Ovary (tissue), 9 donors: ENCODE results near the gene TRAPPC5. TPM values are rescaled to one million over a fixed set of nuclear protein-coding genes. Genes with fewer than 3 reads are reported as not detected.

Source experiments
- DNase-seq, 5 donors: peaks; one replicate each; pipeline ENCODE4 v3.0.0-alpha.2; 2019 to 2020
- H3K27ac ChIP-seq, 2 donors: fragments of 200-600 bp; one replicate each; pipeline versions ENCODE4 v1.5.1 to v1.8.0; 2019 to 2022
- H3K27me3 ChIP-seq: fragments of 200-600 bp; one replicate; pipeline ENCODE4 v1.8.0; 2022
- H3K36me3 ChIP-seq: fragments of 200-600 bp; sonication (generic); one replicate; pipeline ENCODE4 v1.5.1; 2019
- H3K4me1 ChIP-seq: one replicate; pipeline ENCODE4 v1.8.1; 2013; ENCODE audit warnings: mild to moderate bottlenecking, moderate library complexity; ENCODE audit not compliant: insufficient read depth
- H3K4me3 ChIP-seq: fragments of 200-600 bp; sonication (generic); one replicate; pipeline ENCODE4 v1.5.1; 2017
- H3K9me3 ChIP-seq, 2 donors: fragments of 200-600 bp in 1 of 2; sonication (generic) in 1 of 2; one replicate each; pipeline versions ENCODE4 v1.5.1 to v1.8.1; 2013 to 2019; ENCODE audit warnings: mild to moderate bottlenecking in 1 of 2, moderate library complexity in 1 of 2
- EP300 ChIP-seq: sonication (generic); formaldehyde crosslinking; IDR thresholded peaks from one replicate; pipeline ENCODE4 v1.6.1; 2017; ENCODE audit warnings: antibody characterized with exemption
- POLR2A ChIP-seq: fragments of 450-650 bp; IDR thresholded peaks from one replicate; pipeline ENCODE4 v1.6.1; 2017; ENCODE audit warnings: antibody characterized with exemption, mild to moderate bottlenecking, moderate library complexity
- WGBS, 3 donors: extraction: QIAGEN DNeasy Blood & Tissue Kit in 1 of 3; methylation state at CpG; one replicate each; pipeline versions ENCODE4 v1.1.5 to v1.1.7; 2013 to 2017; 5-methylcytosine and 5-hydroxymethylcytosine counted together
- intact Hi-C, 4 donors: fragments of 100-400 bp; cut with DNase I; formaldehyde crosslinking; loops; one replicate each; pipeline versions ENCODE4 v1.11.0 to v1.15.1; 2022 to 2023
- polyA plus RNA-seq, 2 donors: library from polyadenylated mRNA; stranded (reverse); fragments of 200-250 nt in 1 of 2; fragments of 350-450 nt in 1 of 2; fragmentation: Illumina TruSeq in 1 of 2; extraction: RNeasy Lipid Tissue Mini Kit (QIAGEN cat#74804) in 1 of 2; gene quantifications; one replicate each; pipeline ENCODE4 v1.2.3, GENCODE V29; 2013 to 2014
- total RNA-seq, 7 donors: library from RNA; depleted of rRNA in 2 of 7; stranded (reverse); fragments of >200 nt in 2 of 7; fragmentation: NEBNext Ultra II Directional in 3 of 7; extraction: Animal tissue kit (Norgen Biotek cat#: 25700) in 3 of 7; gene quantifications; one replicate each; pipeline versions ENCODE4 v1.1.0 to v1.2.4, GENCODE V29; 2016 to 2023
- TF ChIP-seq, protein P1 (sequence below), 3 donors: fragments of 450-650 bp in 2 of 3; fragments of 200-600 bp in 1 of 3; IDR thresholded peaks; one replicate each; pipeline versions ENCODE4 v1.5.1 to v1.8.0; 2016 to 2022; ENCODE audit warnings: antibody characterized with exemption in 3 of 3, mild to moderate bottlenecking in 1 of 3
- donor health status: DM: no; HTN: no; CAD: no; lungs with moderate emphysema.
- donor health status: DM: no; HTN: no; CAD: no.
- donor health status: Bipolar disorder and iron deficiency.
- donor health status: DM: yes; HTN: yes; CAD: no.
- donor health status: DM: no; HTN: no; CAD: no.
- donor health status: DM: yes; HTN: yes; CAD: no.

TRAPPC5 gene
- total and polyA plus RNA-seq, 9 donors = 0.32 to 111 (median 66.5) TPM

DNA sequence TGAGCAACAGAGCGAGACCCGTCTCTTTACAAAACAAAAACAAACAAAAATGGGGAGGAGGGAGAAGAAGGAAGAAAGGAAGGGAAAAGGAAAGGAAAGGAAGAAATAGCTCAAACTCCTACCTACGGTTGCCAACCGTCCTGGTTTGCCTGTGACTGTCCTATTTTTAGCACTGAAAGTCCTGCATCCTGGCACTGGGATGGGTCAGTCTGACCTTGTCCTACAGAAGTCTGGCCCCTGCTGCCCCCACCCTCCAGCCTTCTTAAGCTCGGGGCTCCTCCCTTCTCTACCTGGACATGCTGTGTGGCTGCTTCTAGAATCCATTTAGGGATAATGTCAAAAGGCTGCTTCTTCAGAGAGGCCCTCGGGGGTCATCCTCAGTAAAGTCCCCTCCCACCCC lies 45.0 kb upstream of the TRAPPC5 start:
- intact Hi-C loops = no loop called here
- DNase-seq = no peak
- Histone ChIP-seq H3K36me3 (no peaks in the 10 kb centered on the region), H3K4me3 (no peak overlapping the region), H3K27me3 (no peaks in the 10 kb centered on the region), H3K27ac (no peak overlapping the region), H3K4me1 (peaks cover under 1% of the 10 kb centered on the region), H3K9me3 (no peaks in the 10 kb centered on the region)
- TF ChIP-seq, protein P1, sequence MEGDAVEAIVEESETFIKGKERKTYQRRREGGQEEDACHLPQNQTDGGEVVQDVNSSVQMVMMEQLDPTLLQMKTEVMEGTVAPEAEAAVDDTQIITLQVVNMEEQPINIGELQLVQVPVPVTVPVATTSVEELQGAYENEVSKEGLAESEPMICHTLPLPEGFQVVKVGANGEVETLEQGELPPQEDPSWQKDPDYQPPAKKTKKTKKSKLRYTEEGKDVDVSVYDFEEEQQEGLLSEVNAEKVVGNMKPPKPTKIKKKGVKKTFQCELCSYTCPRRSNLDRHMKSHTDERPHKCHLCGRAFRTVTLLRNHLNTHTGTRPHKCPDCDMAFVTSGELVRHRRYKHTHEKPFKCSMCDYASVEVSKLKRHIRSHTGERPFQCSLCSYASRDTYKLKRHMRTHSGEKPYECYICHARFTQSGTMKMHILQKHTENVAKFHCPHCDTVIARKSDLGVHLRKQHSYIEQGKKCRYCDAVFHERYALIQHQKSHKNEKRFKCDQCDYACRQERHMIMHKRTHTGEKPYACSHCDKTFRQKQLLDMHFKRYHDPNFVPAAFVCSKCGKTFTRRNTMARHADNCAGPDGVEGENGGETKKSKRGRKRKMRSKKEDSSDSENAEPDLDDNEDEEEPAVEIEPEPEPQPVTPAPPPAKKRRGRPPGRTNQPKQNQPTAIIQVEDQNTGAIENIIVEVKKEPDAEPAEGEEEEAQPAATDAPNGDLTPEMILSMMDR (IDR thresholded peaks at IDR 0.05) = no peak
- TF ChIP-seq EP300 (no peak), POLR2A (no peak)
- 33 to 47% (median 35%) methylated on average over 6 of the region's 6 CpGs for WGBS, 3 donors

DNA sequence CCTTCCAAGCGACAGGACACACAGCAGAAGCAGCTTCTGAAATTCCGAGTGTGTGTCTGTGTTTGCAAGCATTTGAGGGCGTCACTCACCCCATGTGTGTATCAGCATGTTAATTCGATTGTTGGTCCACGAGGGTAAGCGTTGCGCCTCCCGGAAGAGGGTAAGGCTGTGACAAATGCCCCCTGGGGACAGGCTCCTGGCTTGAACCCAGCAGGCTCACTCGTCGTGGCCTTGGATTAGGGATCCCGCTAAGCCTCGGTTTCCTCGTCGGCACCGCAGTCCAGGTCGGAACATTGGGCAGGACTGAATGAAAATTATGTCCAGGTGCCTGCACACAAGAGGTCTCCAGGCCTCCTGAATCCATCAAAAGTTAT lies 44.3 kb upstream of the TRAPPC5 start:
- H3K4me1 ChIP-seq = no peaks in the 10 kb centered on the region
- H3K9me3 ChIP-seq = no peaks in the 10 kb centered on the region
- H3K27me3 ChIP-seq = no peaks in the 10 kb centered on the region
- 51 to 70% (median 64%) methylated on average over 16 of the region's 16 CpGs for WGBS, 3 donors
- no peak for DNase-seq
- H3K4me3 ChIP-seq = no peak overlapping the region
- TF ChIP-seq POLR2A = no peak
- TF ChIP-seq EP300 = no peak
- TF ChIP-seq, protein P1 (IDR thresholded peaks at IDR 0.05) = no peak
- H3K27ac ChIP-seq = no peak overlapping the region
- H3K36me3 ChIP-seq = no peaks in the 10 kb centered on the region
- intact Hi-C loops = no loop called here

DNA sequence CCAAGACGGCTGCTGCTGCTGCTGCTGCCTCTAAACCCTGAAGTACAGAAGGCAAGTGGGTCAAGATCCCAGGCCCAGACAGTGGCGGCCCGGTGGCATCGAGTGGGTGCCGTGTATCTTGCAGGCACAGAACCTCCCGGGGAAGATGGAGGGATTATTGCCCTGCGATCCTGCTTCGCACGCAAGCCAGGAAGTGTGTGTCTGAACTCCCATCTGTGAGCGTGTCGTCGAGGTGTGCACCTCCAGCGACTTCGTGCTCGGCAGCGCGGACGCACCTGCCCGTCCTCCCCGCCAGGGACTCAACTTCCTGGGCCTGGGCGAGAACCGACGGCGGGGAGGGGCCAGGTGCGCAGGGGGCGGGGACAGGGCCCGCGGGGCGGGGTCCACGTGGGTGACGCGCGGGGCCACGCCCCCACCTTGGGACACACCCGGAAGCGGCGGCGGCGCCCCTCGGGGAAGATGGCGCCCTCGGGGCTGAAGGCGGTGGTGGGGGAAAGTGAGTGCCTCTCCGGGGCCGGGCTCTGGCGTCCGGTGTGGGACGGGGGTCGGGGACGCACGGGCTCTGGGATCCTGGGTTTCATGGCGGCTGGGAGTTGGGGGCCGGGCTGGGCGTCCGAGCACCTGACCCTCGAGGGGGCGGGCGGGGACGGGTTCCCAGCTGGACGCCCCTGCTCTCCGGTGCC lies 43.8 kb upstream of the TRAPPC5 start, which contains the start of gene STXBP2:
TSS of gene STXBP2 (plus strand) at position 420 of the 683 bp plus-strand sequence. CDS start at position 460, 40 bp downstream.
- Histone ChIP-seq H3K4me3 (peak within 1 kb of the TSS; percentile 40), H3K36me3 (no peaks in the 10 kb centered on the region), H3K9me3 (no peaks in the 10 kb centered on the region), H3K27me3 (no peaks in the 10 kb centered on the region), H3K27ac (no peak within 1 kb of the TSS), H3K4me1 (no peaks in the 10 kb centered on the region)
- WGBS, 3 donors = 5 to 13% (median 8%) methylated on average over 25 to 61 of the region's 61 CpGs
- no peak for TF ChIP-seq POLR2A
- peak in 2 of 5 donors; percentile 49 to 59 for DNase-seq
- intact Hi-C loops = no loop called here

DNA sequence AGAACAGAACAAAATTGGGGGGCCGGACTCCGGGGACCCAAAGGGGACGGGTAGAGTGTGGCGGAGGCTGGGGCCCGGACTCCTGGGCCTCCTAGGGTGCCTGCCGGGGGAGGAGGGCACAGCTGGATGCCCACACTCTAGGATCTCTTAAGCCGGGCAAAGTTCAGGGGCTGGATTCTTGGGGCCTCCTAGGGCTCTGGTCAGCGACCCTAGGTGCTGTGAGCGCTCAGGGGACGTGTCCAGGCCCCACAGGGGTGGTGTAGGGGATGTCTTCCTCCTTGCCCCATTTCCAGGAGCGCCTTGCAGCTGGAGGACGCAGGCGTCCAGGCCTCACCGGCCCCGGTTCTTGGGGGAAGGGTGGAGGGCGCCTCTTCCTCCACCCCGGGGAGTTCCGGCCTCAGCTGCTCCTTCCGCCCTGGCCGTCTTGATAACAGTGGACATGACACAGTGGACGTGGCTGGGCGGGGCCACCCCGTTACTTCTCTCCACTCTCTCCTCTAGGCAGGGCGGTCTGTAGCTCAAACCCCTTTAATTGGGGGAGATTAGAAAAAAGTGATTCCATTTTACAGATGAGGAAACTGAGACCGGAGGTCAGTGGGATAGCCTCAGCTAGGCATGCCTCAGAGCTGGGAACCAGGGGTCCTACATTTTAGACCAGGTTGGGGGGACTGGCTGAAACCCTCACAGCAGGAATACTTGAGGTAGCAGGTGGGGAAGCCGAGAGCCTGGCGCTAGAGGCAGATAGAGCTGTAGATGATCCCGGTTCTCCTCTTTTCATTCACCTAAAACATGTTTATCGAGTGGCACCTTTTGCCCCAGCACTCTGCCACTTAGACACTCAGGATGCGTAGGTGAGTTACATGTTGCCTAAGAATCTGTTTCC lies 43.0 kb upstream of the TRAPPC5 start:
- intact Hi-C loops = no loop called here
- Histone ChIP-seq H3K4me3 (peak overlapping the region; percentile 40), H3K36me3 (no peaks in the 10 kb centered on the region), H3K27me3 (no peaks in the 10 kb centered on the region), H3K27ac (no peak overlapping the region), H3K4me1 (no peaks in the 10 kb centered on the region), H3K9me3 (no peaks in the 10 kb centered on the region)
- 31 to 36% (median 36%) methylated on average over 30 of the region's 30 CpGs for WGBS, 3 donors
- no peak for DNase-seq
- TF ChIP-seq, protein P1 (IDR thresholded peaks at IDR 0.05) = no peak
- TF ChIP-seq POLR2A (no peak), EP300 (no peak)
